Breast epithelium (tissue), 4 donors: ENCODE results near the gene BBS9. TPM values are rescaled to one million over a fixed set of nuclear protein-coding genes. Genes with fewer than 3 reads are reported as not detected.
"Not testable (repeated sequence)": the region's sequence is repeated elsewhere in the genome, so short reads cannot be mapped to it uniquely, and the experiment has no call there.

Experiments
- DNase-seq, 2 donors: peaks; one replicate each; pipeline ENCODE4 v3.0.0-alpha.2; 2019; ENCODE audit warnings: low spot score in 2 of 2
- H3K27ac ChIP-seq, 2 donors: fragments of 200-600 bp; sonication (generic) in 1 of 2; one replicate each; pipeline ENCODE4 v1.5.1; 2016 to 2019; ENCODE audit warnings: mild to moderate bottlenecking in 1 of 2
- H3K27me3 ChIP-seq, 2 donors: fragments of 200-600 bp; sonication (generic) in 1 of 2; one replicate each; pipeline versions ENCODE4 v1.5.1 to v1.6.0; 2017 to 2019; ENCODE audit warnings: control low read depth in 1 of 2, mild to moderate bottlenecking in 1 of 2
- H3K36me3 ChIP-seq: fragments of 200-600 bp; one replicate; pipeline ENCODE4 v1.5.1; 2019
- H3K4me1 ChIP-seq, 2 donors: fragments of 200-600 bp; sonication (generic); one replicate each; pipeline ENCODE4 v1.5.1; 2016 to 2019; ENCODE audit warnings: control low read depth in 1 of 2
- H3K4me3 ChIP-seq, 3 donors: fragments of 200-600 bp; sonication (generic); 1 replicate in 2 of 3; 2 replicates in 1 of 3; pipeline ENCODE4 v1.5.1; 2016 to 2019; ENCODE audit warnings: mild to moderate bottlenecking in 3 of 3, moderate library complexity in 2 of 3
- H3K9me3 ChIP-seq, 2 donors: fragments of 200-600 bp; sonication (generic) in 1 of 2; one replicate each; pipeline ENCODE4 v1.5.1; 2016 to 2019; ENCODE audit warnings: control low read depth in 1 of 2
- POLR2A ChIP-seq: fragments of 450-650 bp; IDR thresholded peaks from one replicate; pipeline ENCODE4 v1.6.1; 2016; ENCODE audit warnings: antibody characterized with exemption, mild to moderate bottlenecking, moderate library complexity
- POLR2AphosphoS5 ChIP-seq, 3 donors: sonication (generic); formaldehyde crosslinking; IDR thresholded peaks; one replicate each; pipeline ENCODE4 v1.6.1; 2017; ENCODE audit warnings: antibody characterized with exemption in 3 of 3
- intact Hi-C: fragments of 100-400 bp; cut with DNase I; formaldehyde crosslinking; loops from one replicate; pipeline ENCODE4 v1.15.1; 2023; ENCODE audit warnings: low total_unique reads
- total RNA-seq, 3 donors: library from RNA; depleted of rRNA; stranded (reverse); fragments of >200 nt; gene quantifications; one replicate each; pipeline ENCODE4 v1.1.0, GENCODE V29; 2016
- TF ChIP-seq, protein P1 (sequence below), 3 donors: fragments of 450-650 bp; IDR thresholded peaks; one replicate each; pipeline ENCODE4 v1.5.1; 2016 to 2017; ENCODE audit warnings: antibody characterized with exemption in 3 of 3, mild to moderate bottlenecking in 3 of 3, moderate library complexity in 3 of 3

BBS9 gene
- total RNA-seq, 3 donors from 2014 or later: 27.4 to 49.5 (median 43.6) TPM

DNA sequence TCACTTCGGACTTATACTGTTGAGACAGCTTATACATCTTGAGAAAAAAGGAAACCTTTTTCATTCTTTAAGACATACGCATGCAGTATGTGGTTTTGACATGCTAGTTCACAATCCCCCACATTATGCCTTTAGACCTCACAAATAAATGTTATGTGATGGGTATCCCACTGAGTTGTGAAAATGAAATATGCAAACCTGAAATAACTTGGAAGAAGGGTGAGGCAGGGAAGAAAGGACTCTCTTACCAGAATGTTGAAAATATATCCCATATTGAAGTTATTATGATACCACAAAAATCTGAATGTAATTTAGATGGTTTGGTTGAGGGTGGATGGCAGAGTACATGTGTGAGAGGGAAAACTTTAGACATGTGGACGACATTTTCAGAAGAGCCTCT is 379.8 kb downstream of the BBS9 start:
- TF ChIP-seq POLR2AphosphoS5 (IDR thresholded peaks at IDR 0.05) (no peak), POLR2A (no peak)
- TF ChIP-seq, protein P1, sequence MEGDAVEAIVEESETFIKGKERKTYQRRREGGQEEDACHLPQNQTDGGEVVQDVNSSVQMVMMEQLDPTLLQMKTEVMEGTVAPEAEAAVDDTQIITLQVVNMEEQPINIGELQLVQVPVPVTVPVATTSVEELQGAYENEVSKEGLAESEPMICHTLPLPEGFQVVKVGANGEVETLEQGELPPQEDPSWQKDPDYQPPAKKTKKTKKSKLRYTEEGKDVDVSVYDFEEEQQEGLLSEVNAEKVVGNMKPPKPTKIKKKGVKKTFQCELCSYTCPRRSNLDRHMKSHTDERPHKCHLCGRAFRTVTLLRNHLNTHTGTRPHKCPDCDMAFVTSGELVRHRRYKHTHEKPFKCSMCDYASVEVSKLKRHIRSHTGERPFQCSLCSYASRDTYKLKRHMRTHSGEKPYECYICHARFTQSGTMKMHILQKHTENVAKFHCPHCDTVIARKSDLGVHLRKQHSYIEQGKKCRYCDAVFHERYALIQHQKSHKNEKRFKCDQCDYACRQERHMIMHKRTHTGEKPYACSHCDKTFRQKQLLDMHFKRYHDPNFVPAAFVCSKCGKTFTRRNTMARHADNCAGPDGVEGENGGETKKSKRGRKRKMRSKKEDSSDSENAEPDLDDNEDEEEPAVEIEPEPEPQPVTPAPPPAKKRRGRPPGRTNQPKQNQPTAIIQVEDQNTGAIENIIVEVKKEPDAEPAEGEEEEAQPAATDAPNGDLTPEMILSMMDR (IDR thresholded peaks at IDR 0.05): no peak
- Histone ChIP-seq H3K9me3 (no peaks in the 10 kb centered on the region), H3K4me1 (no peaks in the 10 kb centered on the region), H3K4me3 (no peak overlapping the region), H3K27me3 (no peaks in the 10 kb centered on the region), H3K27ac (no peak overlapping the region), H3K36me3 (no peaks in the 10 kb centered on the region)
- no peak for DNase-seq
- intact Hi-C loops: no loop called here

DNA sequence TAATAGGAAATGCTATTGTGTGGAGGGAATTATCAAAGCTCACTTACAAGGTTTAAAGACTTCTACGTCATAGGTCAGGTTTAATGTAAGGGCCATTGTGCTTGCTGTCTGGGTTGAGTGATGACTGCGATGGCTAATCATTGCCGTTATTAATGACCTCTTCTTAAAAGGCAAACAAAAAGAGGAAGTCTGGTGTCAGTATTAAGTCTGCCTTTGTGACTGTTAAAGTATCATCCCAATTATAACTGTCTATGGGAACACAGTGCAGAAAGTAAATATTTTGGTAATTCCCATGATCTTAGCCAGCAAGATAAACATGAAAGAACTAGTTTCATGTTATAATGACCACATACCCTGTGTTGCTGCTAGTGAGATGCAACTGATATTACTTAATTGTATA is 382.4 kb downstream of the BBS9 start:
- intact Hi-C loops: no loop called here
- Histone ChIP-seq H3K27ac (no peak overlapping the region), H3K4me3 (no peak overlapping the region)

DNA sequence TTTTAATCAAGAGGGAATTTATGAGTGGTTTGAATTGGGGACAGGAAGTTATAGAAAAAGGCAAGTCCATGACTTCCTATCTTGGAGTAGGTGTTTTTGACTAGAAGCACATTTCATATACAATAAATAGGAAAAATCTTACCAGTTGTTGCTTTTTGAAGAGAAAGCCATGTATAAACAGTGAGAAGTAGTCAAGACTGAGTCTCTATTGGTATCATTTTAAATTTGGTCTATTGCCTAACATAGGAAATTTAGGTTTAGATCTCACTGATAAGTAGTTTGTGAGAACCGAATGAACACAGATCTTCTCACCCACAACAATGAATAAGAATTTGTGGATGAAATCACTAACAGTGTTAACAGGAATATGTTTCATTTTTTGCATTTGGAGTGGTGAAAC is 387.2 kb downstream of the BBS9 start:
- intact Hi-C loops: no loop called here
- no peaks in the 10 kb centered on the region for H3K36me3 ChIP-seq
- no peak overlapping the region for H3K4me3 ChIP-seq
- no peak for DNase-seq
- H3K4me1 ChIP-seq: no peaks in the 10 kb centered on the region
- no peaks in the 10 kb centered on the region for H3K27me3 ChIP-seq
- H3K9me3 ChIP-seq: no peaks in the 10 kb centered on the region
- TF ChIP-seq POLR2AphosphoS5 (IDR thresholded peaks at IDR 0.05): no peak
- TF ChIP-seq POLR2A: no peak
- TF ChIP-seq, protein P1 (IDR thresholded peaks at IDR 0.05): no peak
- H3K27ac ChIP-seq: no peak overlapping the region

More for the DNA sequence above, 382.4 kb downstream of the BBS9 start:
- Histone ChIP-seq H3K27me3 (no peaks in the 10 kb centered on the region), H3K4me1 (no peaks in the 10 kb centered on the region), H3K36me3 (no peaks in the 10 kb centered on the region), H3K9me3 (no peaks in the 10 kb centered on the region)
- no peak for DNase-seq
- no peak for TF ChIP-seq POLR2A
- TF ChIP-seq, protein P1 (IDR thresholded peaks at IDR 0.05): no peak
- TF ChIP-seq POLR2AphosphoS5 (IDR thresholded peaks at IDR 0.05): no peak

DNA sequence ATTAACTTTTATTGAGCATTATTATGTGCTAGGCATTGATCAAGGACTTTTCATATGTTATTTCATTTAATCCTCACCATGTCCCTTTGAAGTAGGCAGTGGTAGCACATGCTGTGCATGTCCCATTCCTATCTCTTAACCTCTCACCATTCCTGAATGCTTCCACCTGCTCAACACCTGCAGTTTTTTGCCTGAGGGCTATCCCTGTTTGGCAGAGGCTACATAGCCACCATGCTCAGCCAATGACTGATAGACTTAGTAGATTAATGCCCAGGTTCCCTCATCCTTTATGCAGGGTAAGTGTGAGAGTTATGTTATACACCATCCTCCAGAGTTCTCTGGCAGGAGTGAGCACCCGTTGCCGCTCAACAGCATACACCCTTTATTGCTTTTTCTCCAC is 387.8 kb downstream of the BBS9 start:
- H3K27me3 ChIP-seq: no peaks in the 10 kb centered on the region
- no peaks in the 10 kb centered on the region for H3K9me3 ChIP-seq
- TF ChIP-seq POLR2AphosphoS5 (IDR thresholded peaks at IDR 0.05): no peak
- DNase-seq: no peak
- no peaks in the 10 kb centered on the region for H3K4me1 ChIP-seq
- H3K4me3 ChIP-seq: no peak overlapping the region
- no peaks in the 10 kb centered on the region for H3K36me3 ChIP-seq
- intact Hi-C loops: no loop called here
- no peak overlapping the region for H3K27ac ChIP-seq

DNA sequence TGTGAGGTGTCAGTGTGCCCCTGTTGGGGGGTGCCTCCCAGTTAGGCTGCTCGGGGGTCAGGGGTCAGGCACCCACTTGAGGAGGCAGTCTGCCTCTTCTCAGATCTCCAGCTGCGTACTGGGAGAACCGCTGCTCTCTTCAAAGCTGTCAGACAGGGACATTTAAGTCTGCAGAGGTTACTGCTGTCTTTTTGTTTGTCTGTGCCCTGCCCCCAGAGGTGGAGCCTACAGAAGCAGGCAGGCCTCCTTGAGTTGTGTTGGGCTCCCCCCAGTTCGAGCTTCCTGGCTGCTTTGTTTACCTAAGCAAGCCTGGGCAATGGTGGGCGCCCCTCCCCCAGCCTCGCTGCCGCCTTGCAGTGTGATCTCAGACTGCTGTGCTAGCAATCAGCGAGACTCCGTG is 397.6 kb downstream of the BBS9 start:
- H3K4me1 ChIP-seq, H3K4me3 ChIP-seq, H3K36me3 ChIP-seq, H3K9me3 ChIP-seq, H3K27me3 ChIP-seq, DNase-seq, H3K27ac ChIP-seq, intact Hi-C loops: not testable (repeated sequence)

DNA sequence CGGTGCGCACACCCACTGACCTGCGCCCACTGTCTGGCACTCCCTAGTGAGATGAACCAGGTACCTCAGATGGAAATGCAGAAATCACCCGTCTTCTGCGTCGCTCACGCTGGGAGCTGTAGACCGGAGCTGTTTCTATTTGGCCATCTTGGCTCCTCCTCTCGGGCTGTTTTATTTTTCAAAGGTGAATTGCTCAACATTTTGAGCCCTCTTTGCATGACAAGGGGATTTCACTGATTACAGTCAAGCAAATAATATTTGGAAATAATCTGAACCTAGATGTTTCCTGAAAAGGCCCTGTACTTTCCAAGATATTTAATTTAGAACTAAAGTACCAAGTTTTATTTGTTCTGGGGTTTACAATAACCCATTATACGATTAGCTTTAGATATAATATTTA is 398.2 kb downstream of the BBS9 start:
- H3K27ac ChIP-seq, H3K4me3 ChIP-seq, H3K4me1 ChIP-seq, DNase-seq, H3K9me3 ChIP-seq, intact Hi-C loops, H3K27me3 ChIP-seq, H3K36me3 ChIP-seq: not testable (repeated sequence)

DNA sequence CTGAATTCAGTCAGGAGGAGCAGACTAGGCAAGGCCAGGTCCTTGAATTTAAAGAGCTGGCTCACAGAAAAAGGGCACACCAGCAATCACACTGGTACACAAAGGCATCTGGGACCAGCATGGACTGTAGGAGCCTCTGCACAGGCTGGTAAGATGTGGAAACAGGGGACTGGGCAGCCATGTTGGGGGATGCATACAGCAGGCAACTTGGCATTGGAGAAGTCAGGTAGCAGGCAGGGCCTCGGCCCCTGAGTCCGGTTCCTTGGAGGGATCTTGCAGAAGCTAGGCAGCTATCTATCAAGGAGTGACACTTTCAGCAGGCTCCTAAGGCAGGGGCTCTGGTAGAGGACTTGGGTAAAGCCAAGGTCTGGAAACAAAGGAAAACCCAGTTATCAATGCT is 399.7 kb downstream of the BBS9 start:
- intact Hi-C loops: no loop called here
- Histone ChIP-seq H3K27me3 (no peaks in the 10 kb centered on the region), H3K4me3 (no peak overlapping the region), H3K27ac (no peak overlapping the region), H3K36me3 (no peaks in the 10 kb centered on the region), H3K4me1 (no peaks in the 10 kb centered on the region), H3K9me3 (no peaks in the 10 kb centered on the region)
- no peak for DNase-seq
- TF ChIP-seq, protein P1 (IDR thresholded peaks at IDR 0.05): no peak
- TF ChIP-seq POLR2AphosphoS5 (IDR thresholded peaks at IDR 0.05) (no peak), POLR2A (no peak)
